A549 treated with Mapracorat at 1 μM for 4 hours (cell line): ENCODE data around the gene PREX1. TPM values are rescaled to one million over a fixed set of nuclear protein-coding genes. Genes with fewer than 3 reads are reported as not detected.

Experiments
- total RNA-seq: library from RNA; stranded (reverse); fragments of 200-300 nt; extraction: Qiagen RNA extraction; gene quantifications from 5 replicates; pipeline ENCODE4 v1.2.3, GENCODE V29; 2022

Gene PREX1
- total RNA-seq, result 10.1 to 14.2 TPM (median 13.4 TPM) in 5 replicates

GRCh38 chr20:48827855-48828733 lies at the start of gene PREX1:
Gene PREX1, minus strand, starts transcription at chr20:48827999. Its CDS starts 139 bp downstream, at chr20:48827860.

Other genes starting within 250 kb of the PREX1 start
- gene ARFGEF2, start 93.7 kb upstream of the PREX1 start, total RNA-seq, result 11.7 to 15.2 TPM (median 14.2 TPM) in 5 replicates
- 88.3 to 97.5 TPM (median 92.7 TPM) in 5 replicates for gene CSE1L, start 218.3 kb upstream of the PREX1 start, total RNA-seq